Endothelial cell of umbilical vein (primary cell): ENCODE data around the gene HID1. TPM values are rescaled to one million over a fixed set of nuclear protein-coding genes. Genes with fewer than 3 reads are reported as not detected.

ENCODE experiments used
- BruUV-seq: library from RNA; stranded (reverse); fragments of 400-500 nt; replicated peaks from 2 replicates; lab custom pipeline; 2021; lab: Mats Ljungman, UMichigan
- CTCF ChIA-PET: fragments of 300-600, 350-600 bp; sonication (Branson Sonifier 250); formaldehyde crosslinking; loops from one replicate; lab custom pipeline; 2021; ENCODE audit warnings: antibody characterized with exemption, inconsistent platforms; lab: Charles Lee
- POLR2A ChIA-PET: fragments of 300-600, 350-600 bp; sonication (Branson Sonifier 250); formaldehyde crosslinking; loops from one replicate; lab custom pipeline; 2021; ENCODE audit warnings: antibody characterized with exemption, inconsistent platforms; lab: Charles Lee
- DNase-seq: peaks from one replicate; pipeline ENCODE4 v3.0.0-alpha.2; 2011; ENCODE audit warnings: low read depth, low spot score
- FAIRE-seq: peaks from 2 replicates; lab custom pipeline; 2011; peaks lifted over from hg19 to GRCh38; lab: Jason Lieb, UNC
- H2AFZ ChIP-seq: 2 replicates; pipeline ENCODE4 v1.6.0; 2012; ENCODE audit warnings: low read depth, low read length, control low read depth, inconsistent platforms
- H3K27ac ChIP-seq: 2 replicates; pipeline ENCODE4 v1.5.1; 2011; ENCODE audit warnings: low read depth, mild to moderate bottlenecking, control low read depth, low read length, moderate library complexity; ENCODE audit not compliant: insufficient read depth
- H3K27me3 ChIP-seq, 2 experiments: 2 replicates each; pipeline versions ENCODE4 v1.6.0 to v1.6.1; 2011; ENCODE audit warnings: low read length in 2 of 2, mixed read lengths in 1 of 2; ENCODE audit not compliant: control insufficient read depth in 2 of 2, insufficient read depth in 2 of 2
- H3K36me3 ChIP-seq, 2 experiments: 2 replicates in 1 of 2; 3 replicates in 1 of 2; pipeline ENCODE4 v1.5.1; 2011; ENCODE audit warnings: low read length in 2 of 2, mild to moderate bottlenecking in 1 of 2, moderate library complexity in 1 of 2; ENCODE audit not compliant: control insufficient read depth in 2 of 2, insufficient read depth in 2 of 2; ENCODE audit errors: extremely low read depth in 1 of 2
- H3K4me1 ChIP-seq: 3 replicates; pipeline ENCODE4 v1.5.1; 2011; ENCODE audit warnings: mild to moderate bottlenecking, low read length; ENCODE audit not compliant: control insufficient read depth, insufficient read depth; ENCODE audit errors: extremely low read depth
- H3K4me2 ChIP-seq: 2 replicates; pipeline ENCODE4 v1.6.1; 2011; ENCODE audit warnings: low read length, control low read depth, mixed read lengths; ENCODE audit not compliant: insufficient read depth
- H3K4me3 ChIP-seq, 3 experiments: fragments of 200-600 bp in 1 of 3; sonication (generic), shearing (Covaris generic) in 1 of 3; replicated peaks in 1 of 3; 2 replicates each; pipeline ENCODE4 v1.5.1; 2011 to 2016; ENCODE audit warnings: control low read depth in 3 of 3, low read length in 3 of 3, mild to moderate bottlenecking in 2 of 3, inconsistent platforms in 1 of 3, low read depth in 1 of 3, moderate library complexity in 1 of 3; ENCODE audit not compliant: insufficient read depth in 1 of 3
- H3K79me2 ChIP-seq: 2 replicates; pipeline ENCODE4 v1.6.0; 2012; ENCODE audit warnings: low read length, inconsistent platforms; ENCODE audit not compliant: control insufficient read depth, insufficient read depth
- H3K9ac ChIP-seq: replicated peaks from 2 replicates; pipeline ENCODE3; 2011; ENCODE audit warnings: low read length, control low read depth; ENCODE audit not compliant: insufficient read depth; ENCODE audit errors: extremely low read depth
- H3K9me1 ChIP-seq: replicated peaks from 3 replicates; pipeline ENCODE4 v1.6.0; 2011; ENCODE audit warnings: mild to moderate bottlenecking, low read length; ENCODE audit not compliant: control insufficient read depth, insufficient read depth; ENCODE audit errors: extremely low read depth
- H3K9me3 ChIP-seq: replicated peaks from 2 replicates; pipeline ENCODE4 v1.5.1; 2012; ENCODE audit warnings: low read length, inconsistent platforms; ENCODE audit not compliant: control insufficient read depth, insufficient read depth
- H4K20me1 ChIP-seq: replicated peaks from 2 replicates; pipeline ENCODE3; 2011; ENCODE audit warnings: mild to moderate bottlenecking, low read length; ENCODE audit not compliant: control insufficient read depth, insufficient read depth; ENCODE audit errors: extremely low read depth
- CTCF ChIP-seq, 2 donors: IDR thresholded peaks; 1 replicate in 1 of 2; 2 replicates in 1 of 2; pipeline ENCODE4 v1.5.1; 2011; ENCODE audit warnings: low read length in 2 of 2, mild to moderate bottlenecking in 2 of 2, moderate library complexity in 2 of 2, control low read depth in 1 of 2, inconsistent platforms in 1 of 2, low read depth in 1 of 2; ENCODE audit not compliant: insufficient read depth in 1 of 2; ENCODE audit errors: extremely low read depth in 1 of 2
- EZH2 ChIP-seq: IDR thresholded peaks from 2 replicates; pipeline ENCODE4 v1.6.1; 2012; ENCODE audit warnings: borderline replicate concordance, low read depth, mild to moderate bottlenecking, moderate library complexity, low read length, inconsistent platforms; ENCODE audit not compliant: severe bottlenecking
- FOS ChIP-seq: IDR thresholded peaks from 2 replicates; pipeline ENCODE4 v1.6.1; 2011; ENCODE audit warnings: mild to moderate bottlenecking, low read length, moderate library complexity, borderline replicate concordance; ENCODE audit not compliant: insufficient read depth
- GATA2 ChIP-seq: IDR thresholded peaks from 2 replicates; pipeline ENCODE4 v1.7.0; 2011; ENCODE audit warnings: low read depth, mild to moderate bottlenecking, moderate library complexity, mixed read lengths, low read length; ENCODE audit not compliant: insufficient read length, insufficient read depth
- JUN ChIP-seq: IDR thresholded peaks from 2 replicates; pipeline ENCODE4 v1.6.1; 2011; ENCODE audit warnings: borderline replicate concordance, low read depth; ENCODE audit not compliant: insufficient read length, insufficient read depth
- MYC ChIP-seq: IDR thresholded peaks from one replicate; pipeline ENCODE4 v1.6.1; 2011; ENCODE audit warnings: mild to moderate bottlenecking, low read depth, low read length
- POLR2A ChIP-seq: IDR thresholded peaks from 2 replicates; pipeline ENCODE4 v1.6.1; 2012; ENCODE audit warnings: low read depth, mild to moderate bottlenecking, control low read depth, low read length
- POLR2AphosphoS5 ChIP-seq: IDR thresholded peaks from 2 replicates; pipeline ENCODE4 v1.6.1; 2012; ENCODE audit warnings: low read depth, mild to moderate bottlenecking, control low read depth, low read length, moderate library complexity; ENCODE audit not compliant: insufficient read depth
- dilution Hi-C: fragments of 300-500 bp; cut with MboI; formaldehyde crosslinking; loops from one replicate; pipeline ENCODE4 v1.15.0; 2019; ENCODE audit warnings: low sequenced_read_pairs; ENCODE audit not compliant: extremely low pct_ligation_motif_present
- intact Hi-C: fragments of 100-400 bp; cut with micrococcal nuclease; formaldehyde crosslinking; loops from one replicate; pipeline ENCODE4 v1.10.0; 2022
- polyA plus RNA-seq, 4 experiments: library from polyadenylated mRNA; depleted of rRNA in 3 of 4; stranded (reverse) in 3 of 4; unstranded in 1 of 4; fragments of >200 nt; gene quantifications; 2 replicates each; pipeline versions ENCODE4 v1.2.1 to v1.2.3, GENCODE V29; 2011 to 2012; ENCODE audit warnings: missing spikeins in 1 of 4
- total RNA-seq: library from RNA; stranded (reverse); gene quantifications from 2 replicates; pipeline ENCODE4 v1.2.3, GENCODE V29; 2021
- TF ChIP-seq, protein P1 (sequence below): IDR thresholded peaks from 2 replicates; pipeline ENCODE4 v1.6.1; 2011; ENCODE audit not compliant: insufficient read depth, insufficient read length

Gene HID1
- total and polyA plus RNA-seq, 2 donors (not counting 3 experiments of a cell fraction or from before 2014, with no cell fraction given) = 41.4 to 53.3 TPM

DNA sequence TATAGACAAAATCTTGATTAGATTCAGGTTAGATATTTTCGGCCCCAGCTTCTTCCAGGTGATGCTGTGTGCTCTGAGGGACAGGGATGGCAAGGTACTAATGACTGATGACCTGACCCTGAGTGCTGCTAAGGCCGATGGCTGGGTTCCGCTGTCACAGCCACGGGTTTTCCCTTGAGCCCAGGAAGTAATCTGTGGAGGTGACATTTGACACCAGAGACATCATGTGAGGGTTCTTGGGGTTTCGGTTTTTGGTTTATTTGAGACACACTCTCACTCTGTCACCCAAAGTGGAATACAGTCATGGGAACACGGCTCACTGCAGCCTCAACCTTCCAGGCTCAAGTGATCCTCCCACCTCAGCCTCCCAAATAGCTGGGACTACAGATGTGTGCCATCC, 27.0 kb downstream of the HID1 start:
- BruUV-seq = no TSS peak
- H3K4me1 ChIP-seq = no peaks in the 10 kb centered on the region
- CTCF ChIA-PET = interaction anchor here (0.9 to 1.7 kb wide), 4 partner anchors 12 to 256 kb away, joined by 3 to 5 read pairs (median 3); no protein-coding TSS in a partner anchor

GRCh38 chr17:74943808-74944522, 28.6 kb downstream of the HID1 start:
- Histone ChIP-seq H3K4me3 (no peak overlapping the region), H4K20me1 (no peaks in the 10 kb centered on the region), H2AFZ (no peak overlapping the region), H3K4me2 (no peak overlapping the region), H3K36me3 (no peaks in the 10 kb centered on the region), H3K27me3 (peaks cover 0 to 2% of the 10 kb centered on the region in 2 experiments), H3K9me1 (no peaks in the 10 kb centered on the region), H3K27ac (no peak overlapping the region), H3K9ac (no peak overlapping the region), H3K79me2 (no peaks in the 10 kb centered on the region), H3K9me3 (no peaks in the 10 kb centered on the region), H3K4me1 (no peaks in the 10 kb centered on the region)
- dilution Hi-C loops (no loop called here), intact Hi-C loops (no loop called here)
- ChIA-PET CTCF (interaction anchor here (1.7 kb wide), 1 partner anchor 10 kb away, joined by 5 read pairs; no protein-coding TSS in a partner anchor), POLR2A (interaction anchor here (0.8 kb wide), 1 partner anchor 14 kb away, joined by 3 read pairs; no protein-coding TSS in a partner anchor)
- no TSS peak for BruUV-seq
- no peak for DNase-seq
- no peak for FAIRE-seq
- TF ChIP-seq, protein P1, sequence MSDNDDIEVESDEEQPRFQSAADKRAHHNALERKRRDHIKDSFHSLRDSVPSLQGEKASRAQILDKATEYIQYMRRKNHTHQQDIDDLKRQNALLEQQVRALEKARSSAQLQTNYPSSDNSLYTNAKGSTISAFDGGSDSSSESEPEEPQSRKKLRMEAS = no peak
- no peak for TF ChIP-seq JUN
- TF ChIP-seq CTCF (IDR thresholded peaks at IDR 0.05; ENCODE audit: extremely low read depth in 1 of 2, insufficient read depth in 1 of 2, low read depth in 1 of 2, low read length in 2 of 2) = no peak
- TF ChIP-seq GATA2 = no peak
- TF ChIP-seq FOS = no peak
- TF ChIP-seq POLR2AphosphoS5 = no peak
- no peak for TF ChIP-seq POLR2A
- TF ChIP-seq EZH2 = no peak
- TF ChIP-seq MYC = no peak

More for the DNA sequence above, 27.0 kb downstream of the HID1 start:
- dilution Hi-C loops (no loop called here), intact Hi-C loops (no loop called here)
- FAIRE-seq (no peak), DNase-seq (no peak)
- Histone ChIP-seq H2AFZ (no peak overlapping the region), H3K36me3 (no peaks in the 10 kb centered on the region), H3K9me1 (no peaks in the 10 kb centered on the region), H3K27ac (no peak overlapping the region), H3K27me3 (peaks cover 0 to 2% of the 10 kb centered on the region in 2 experiments), H3K4me3 (no peak overlapping the region), H3K9ac (no peak overlapping the region), H4K20me1 (no peaks in the 10 kb centered on the region), H3K79me2 (no peaks in the 10 kb centered on the region), H3K4me2 (no peak overlapping the region), H3K9me3 (no peaks in the 10 kb centered on the region)
- no peak for TF ChIP-seq GATA2
- no peak for TF ChIP-seq JUN
- TF ChIP-seq EZH2 = no peak
- no peak for TF ChIP-seq POLR2AphosphoS5
- no peak for TF ChIP-seq FOS
- POLR2A ChIA-PET = no interaction called here
